ENCODE measurements around the gene CPN1.
A peak's percentile ranks its signal among the peaks of the same experiment; 100 is the strongest.
"Not testable (repeated sequence)": the region's sequence is repeated elsewhere in the genome, so short reads cannot be mapped to it uniquely, and the experiment has no call there.

CPN1 gene

DNA sequence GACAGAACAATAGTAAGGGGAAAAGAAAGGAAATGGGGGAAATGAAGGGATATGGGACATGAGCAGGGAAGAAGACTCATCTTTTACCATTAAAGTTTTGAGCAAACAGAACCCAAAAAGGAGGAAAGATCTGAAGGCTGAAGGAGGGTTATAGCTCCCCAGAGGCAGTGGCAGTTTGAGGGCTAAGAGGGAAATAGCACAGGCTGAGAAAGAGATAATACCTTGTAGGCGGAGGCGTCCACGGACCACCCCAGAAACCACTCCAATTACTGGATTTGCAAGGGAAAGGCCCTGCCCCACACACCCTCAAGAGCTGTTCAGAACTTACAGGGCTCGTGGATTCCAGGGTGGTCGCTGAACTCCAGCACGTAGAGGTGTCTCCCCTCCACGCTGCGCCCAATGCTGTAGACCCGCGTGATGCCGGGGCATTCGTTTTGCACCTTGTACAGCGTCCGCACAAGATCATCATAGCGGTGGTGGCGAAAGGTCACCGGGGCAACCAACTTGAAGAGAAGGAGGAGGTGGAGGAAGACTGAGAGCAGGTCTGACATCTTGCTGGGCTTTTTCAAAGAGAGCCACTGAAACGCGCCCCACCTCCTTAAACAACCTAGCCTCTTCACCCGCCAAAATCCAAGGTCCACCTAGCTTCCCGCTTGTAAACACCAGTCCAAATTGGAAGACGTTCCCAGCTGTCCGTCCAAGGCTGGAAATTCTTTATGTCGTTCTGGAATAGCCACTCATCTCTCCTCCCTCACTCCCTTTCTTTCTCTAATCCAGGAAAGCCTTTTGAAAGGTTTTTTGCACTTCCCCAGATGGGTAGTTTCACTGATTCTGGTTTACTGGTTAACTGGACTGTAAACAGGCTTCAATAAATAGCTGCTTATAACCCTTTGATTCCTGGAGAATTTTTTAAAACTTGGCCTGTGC, at the start of gene CPN1:
CPN1 (minus strand) TSS at position 795 of the 927 bp plus-strand sequence; CDS start at position 551, 244 bp downstream.
- DNase-seq (ENCODE audit: low spot score): no peak

DNA sequence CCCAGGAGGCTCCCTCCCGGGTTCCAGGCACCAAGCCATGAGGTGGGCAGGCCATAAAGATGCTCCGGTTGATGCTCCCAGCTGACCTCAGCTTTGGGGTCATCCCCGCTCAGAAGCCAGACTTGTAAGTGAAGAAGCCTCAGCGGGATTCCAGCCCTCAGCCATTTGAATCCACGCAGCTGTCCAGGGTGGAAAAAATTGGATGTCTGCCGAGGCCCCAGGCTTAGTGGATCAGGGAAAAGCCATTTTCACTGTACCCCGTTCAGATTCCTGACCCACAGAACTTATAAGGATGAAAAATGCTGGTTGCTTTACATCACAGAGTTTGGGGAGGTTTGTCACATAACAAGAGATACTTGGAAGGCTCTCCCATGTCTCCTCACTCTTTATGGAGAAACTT, 49.2 kb upstream of the CPN1 start:
- DNase-seq (ENCODE audit: low spot score): no peak

DNA sequence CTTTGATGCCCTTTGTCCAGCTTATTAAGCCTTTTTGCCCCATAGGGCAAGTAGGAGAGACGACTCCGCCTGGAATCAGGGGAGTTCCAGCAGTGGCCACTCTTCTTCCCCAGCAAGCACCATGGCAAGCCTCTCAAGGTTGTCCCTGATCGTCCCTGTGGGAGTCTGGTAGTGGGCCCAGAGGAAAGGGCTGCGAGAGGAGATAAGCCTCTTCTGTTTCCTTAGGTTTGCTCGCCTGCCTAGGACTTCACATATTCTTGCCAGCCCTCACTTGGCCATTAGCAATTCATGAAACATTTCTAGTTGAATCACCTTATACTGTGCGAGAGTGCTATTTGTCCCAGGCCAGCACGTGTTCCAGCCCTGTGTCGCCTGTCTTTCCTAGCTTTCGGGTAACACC, 47.8 kb upstream of the CPN1 start:
- DNase-seq (ENCODE audit: low spot score): no peak

DNA sequence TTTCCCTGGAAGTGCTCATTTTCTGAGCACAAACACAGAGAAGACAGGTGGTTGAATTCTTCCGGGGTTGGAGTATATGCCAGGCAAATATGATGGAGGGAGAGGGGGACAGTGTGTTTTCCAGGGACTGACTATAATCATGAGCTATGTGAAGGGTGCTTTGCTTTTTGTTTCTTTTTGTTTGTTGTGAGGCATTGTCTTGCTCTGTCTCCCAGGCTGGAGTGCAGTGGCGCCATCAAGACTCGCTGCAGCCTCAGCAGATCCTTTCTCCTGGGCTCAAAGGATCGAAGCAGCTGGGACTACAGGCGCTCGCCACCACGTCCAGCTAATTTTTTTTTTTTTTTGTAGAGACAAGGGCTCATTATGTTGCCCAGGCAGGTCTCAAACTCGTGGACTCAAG, 47.3 kb upstream of the CPN1 start:
- DNase-seq (ENCODE audit: low spot score): no peak

DNA sequence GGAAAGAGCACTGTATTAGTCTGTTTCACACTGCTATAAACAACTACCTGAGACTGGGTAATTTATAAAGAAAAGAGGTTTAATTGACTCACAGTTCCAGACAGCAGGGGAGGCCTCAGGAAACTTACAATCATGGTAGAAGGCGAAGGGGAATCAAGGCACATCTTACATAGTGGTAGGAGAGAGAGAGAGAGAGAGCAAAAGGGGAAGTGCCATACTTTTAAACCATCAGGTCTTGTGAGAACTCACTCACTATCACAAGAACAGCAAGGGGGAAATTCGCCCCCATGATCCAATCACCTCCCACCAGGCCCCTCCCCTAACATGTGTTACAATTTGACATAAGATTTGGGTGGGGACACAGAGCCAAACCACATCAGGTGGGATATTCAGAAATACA, 43.7 kb upstream of the CPN1 start:
- not testable (repeated sequence) for DNase-seq (ENCODE audit: low spot score)

DNA sequence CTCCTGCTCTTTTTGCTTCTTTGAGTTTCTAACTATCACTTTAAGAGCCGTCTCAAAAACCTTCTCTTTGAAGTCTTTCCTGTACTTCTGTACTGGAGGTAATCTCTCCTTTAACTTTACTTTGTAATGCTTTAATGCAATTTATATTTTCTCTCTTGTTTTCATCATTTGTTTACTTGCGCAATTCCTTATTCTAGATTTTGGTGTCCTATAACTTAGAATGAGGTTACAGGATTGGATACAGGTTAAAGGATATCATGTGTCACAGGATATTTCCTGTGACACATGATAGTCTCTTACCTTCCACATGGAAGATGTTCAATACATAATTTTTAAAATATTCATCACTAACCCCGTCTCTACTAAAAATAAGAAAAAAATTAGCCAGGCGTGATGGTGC, 42.4 kb upstream of the CPN1 start:
- no peak for DNase-seq (ENCODE audit: low spot score)

DNA sequence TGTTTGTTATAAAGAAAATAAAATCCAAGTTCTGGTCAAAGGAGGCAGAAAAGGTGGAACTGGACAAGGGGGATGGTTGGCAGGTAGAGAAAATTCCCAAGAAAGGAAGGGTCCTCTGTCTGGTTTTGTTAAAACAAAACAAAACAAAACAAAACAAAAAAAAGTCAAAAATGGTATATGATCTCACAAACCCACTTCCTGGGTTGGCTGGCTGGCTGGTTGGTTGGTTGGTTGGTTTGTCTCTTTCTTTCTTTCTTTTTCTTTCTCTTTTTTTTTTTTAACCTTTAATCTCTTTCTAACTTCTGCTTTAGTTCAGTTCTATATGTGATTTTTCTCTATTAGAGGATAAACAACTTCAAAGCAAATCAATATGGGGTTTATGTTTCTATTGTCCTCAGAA, 41.1 kb upstream of the CPN1 start:
- no peak for DNase-seq (ENCODE audit: low spot score)

DNA sequence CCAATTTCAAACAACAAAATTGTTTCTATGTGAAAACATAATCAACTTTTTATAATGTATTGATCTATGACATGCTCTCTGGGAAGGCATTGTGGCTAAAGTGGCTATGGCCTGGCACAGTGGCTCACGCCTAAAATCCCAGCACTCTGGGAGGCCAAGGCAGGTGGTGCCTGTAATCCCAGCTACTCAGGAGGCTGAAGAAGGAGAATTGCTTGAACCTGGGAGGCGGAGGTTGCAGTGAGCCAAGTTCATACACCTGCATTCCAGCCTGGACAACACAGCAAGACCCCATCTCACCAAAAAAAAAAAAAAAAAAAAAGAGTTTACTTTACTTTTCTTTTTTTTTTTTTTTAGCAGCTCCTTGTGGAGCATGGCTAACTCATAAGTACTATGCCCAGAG, 38.9 kb upstream of the CPN1 start:
- no peak for DNase-seq (ENCODE audit: low spot score)

DNA sequence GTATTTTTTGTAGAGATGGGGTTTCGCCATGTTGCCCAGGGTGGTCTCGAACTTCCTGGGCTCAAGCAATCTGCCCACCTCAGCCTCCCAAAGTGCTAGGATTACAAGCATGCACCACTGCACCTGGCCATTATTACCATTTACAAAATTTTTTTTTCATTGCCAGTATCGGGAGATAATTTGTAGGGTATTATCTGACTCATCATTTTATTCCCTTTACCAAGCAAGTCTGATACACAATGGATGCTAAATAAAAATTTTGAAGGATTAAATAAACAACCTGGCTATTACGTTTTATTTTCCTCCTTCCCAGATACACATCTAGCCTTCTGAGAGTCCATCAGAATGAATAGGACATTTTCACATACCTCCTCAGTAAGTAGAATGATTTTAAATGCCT, 38.1 kb upstream of the CPN1 start:
- no peak for DNase-seq (ENCODE audit: low spot score)

DNA sequence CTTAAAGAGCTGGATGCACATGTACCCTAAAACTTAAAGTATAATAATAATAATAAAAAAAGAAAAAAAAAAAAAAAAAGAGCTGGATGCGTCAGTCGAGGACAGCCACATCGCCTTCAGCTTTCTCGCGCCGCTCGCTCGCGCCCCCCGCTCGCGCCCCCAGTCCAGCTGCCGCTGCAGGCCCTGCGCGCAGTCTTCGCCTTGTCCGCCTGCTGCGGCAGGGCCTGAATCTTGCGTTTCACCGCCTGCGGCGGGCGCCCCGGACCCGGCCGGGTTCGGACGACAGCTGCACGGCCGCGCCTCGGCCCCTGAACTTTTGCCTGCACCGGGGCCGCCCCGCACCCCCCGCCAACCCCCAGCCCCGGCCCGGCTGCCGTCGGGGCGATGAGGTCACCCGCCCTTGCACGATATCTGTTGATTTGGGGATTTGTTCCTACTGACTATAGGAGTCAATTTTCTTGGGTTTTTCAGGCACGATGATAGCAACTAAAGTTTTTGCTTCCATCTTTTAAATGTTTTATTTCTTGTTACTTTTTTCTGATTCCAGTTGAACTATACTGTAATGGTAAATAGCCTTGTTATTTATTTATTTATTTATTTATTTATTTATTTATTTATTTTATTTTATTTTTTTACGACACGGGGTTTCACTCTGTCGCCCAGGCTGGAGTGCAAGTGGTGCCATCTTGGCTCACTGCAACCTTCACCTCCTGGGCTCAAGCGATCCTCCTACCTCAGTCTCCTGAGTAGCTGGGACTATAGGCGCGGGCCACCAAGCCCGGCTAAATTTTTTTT, 33.5 kb upstream of the CPN1 start:
- DNase-seq (ENCODE audit: low spot score): no peak

DNA sequence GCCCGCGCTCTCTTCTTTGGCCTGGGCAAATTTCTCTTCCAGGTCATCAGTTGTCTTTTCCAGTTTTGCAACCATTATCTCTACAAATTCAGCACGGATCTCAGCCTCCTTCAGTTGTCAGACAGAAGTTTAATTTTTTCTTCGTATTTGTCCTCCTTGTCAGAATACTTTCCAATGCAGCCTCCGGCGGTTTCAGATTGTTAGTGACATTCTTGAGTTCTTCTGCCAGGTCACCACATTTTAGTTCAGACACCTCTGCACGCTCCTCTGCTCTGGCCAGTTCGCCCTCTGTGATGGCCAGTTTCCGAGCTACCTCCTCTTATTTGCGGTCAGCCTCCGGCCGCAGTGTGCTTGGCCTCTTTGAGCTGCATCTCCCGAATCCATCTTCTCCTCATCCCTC, 32.8 kb upstream of the CPN1 start:
- no peak for DNase-seq (ENCODE audit: low spot score)

DNA sequence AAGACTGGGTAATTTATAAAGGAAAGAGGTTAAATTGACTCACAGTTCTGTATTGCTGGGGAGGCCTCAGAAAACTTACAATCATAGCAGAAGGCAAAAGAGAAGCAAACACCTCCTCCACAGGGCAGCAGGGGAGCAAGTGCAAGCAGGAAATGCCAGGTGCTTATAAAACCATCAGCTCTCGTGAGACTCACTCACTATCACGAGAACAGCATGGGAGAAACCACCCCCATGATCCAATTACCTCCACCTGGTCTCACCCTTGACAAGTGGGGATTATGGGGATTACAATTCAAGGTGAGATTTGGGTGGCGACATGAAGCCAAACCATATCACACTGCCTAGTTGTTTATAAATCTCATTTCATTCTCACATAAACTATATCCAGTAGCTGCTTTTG, 28.0 kb upstream of the CPN1 start:
- DNase-seq (ENCODE audit: low spot score): no peak

DNA sequence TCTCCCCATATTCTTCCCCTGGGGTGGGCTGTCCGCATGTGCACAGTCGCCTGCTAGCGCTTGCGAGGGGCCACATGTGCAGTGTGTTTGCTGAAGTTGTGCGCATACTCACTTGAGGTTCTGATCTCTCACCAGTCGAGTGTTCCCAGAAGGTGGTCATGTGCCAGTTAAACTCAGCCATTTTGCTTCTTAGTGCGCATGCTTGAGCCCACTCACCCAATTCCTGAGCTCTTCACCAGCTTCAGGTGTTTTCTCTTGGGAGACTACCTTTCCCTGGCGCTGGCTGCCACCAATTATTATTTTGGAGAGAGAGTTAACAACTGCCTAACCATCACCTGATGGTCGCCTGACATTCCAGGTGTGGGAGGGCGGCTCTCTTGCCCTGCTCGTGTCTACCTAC, 25.2 kb upstream of the CPN1 start:
- DNase-seq (ENCODE audit: low spot score): no peak

DNA sequence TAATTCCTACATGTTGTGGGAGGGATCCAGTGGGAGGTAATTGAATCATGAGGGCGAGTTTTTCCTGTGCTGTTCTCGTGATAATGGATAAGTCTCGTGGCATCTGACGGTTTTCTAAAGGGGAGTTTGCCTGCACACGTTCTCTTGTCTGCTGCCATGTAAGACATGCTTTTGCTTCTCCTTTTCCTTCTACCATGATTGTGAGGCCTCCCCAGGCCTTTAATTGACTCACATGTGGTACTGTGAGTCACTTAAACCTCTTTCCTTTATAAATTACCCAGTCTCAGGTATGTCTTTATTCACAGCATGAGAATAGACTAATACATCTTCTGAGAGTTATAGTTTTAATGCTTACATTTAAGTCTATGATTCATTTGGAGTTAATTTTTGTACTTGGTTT, 22.6 kb upstream of the CPN1 start:
- no peak for DNase-seq (ENCODE audit: low spot score)

DNA sequence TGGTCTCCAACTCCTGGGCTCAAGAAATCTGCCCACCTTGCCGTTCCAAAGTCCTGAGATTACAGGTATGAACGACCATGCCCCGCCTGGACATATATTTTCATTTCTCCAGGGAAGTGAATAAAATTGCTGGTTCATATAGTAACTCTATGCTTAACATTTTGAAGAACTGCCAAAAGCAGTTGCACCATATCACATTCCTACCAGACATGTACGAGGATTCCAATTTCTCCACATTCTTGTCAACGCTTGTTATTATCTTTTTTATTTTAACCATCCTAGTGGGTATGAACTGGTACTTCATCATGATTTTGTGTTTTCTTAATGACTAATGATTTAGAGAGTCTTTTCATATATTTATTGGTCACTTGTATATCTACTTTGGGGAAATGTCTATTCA, 21.9 kb upstream of the CPN1 start:
- DNase-seq (ENCODE audit: low spot score): no peak

DNA sequence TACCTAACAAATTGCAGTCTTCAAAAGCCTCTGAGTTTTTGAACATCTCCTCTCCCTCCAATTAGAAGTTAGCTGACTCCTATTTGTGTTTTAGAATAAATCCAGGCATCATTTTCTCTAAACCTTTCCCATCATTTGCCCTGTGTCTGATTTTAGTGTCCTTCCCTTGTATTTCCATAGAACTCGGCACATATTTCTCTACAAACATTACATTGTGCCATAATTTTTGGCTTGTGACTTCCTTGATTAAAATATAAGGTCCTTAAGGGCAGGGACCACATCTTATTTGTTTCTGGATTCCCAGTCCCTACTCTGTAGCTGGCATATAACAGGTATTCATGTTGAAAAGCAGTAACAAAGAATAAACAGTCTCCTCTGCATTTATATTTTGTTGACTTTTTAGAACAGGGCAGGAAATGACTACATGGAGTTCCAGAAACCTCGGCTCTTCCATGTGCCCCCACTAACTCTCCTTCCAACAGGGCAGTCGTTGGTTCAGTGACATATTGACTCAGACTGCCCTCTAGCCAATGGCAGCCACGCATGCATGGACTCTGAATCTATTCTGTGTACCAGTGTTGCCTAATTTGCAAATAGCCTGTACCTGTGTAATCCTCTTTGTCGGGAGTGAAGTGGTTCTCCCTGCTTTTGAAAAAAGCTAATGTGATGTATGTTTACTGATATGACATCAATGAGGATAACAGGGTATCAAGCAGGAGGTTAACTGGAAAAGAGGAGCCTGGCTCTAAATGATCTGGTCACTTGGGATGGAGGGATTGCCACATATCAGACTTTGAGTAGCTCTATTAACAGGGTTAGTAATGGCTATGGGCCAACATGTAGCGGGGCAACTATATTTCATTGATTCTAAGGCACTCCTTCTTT, 19.8 kb upstream of the CPN1 start:
- peak; percentile 4 for DNase-seq (ENCODE audit: low spot score)

DNA sequence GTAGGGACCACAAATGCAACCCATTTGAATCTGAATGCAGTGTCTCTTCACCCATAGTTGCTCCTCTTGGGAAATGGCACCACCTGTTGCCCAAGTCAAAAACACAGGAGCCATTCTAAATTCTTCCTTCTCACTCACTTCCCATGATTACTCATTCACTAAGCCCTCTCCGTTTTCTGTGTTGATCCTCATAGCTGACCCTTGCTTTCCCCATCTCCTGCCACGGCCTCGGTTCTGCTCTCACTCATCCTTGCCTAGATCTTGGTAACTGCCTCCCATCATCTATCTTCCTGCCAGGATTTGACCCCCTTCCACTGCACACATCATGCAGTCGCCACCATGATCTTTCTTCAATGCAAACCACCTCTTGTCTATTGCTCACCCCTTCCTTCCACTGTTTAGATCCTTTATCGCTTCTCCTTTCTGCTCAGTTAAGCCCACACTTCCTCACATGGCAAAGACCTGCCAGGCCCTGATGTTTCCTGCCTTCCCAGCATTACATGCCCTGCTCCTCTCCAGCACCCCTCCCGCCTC, 19.0 kb upstream of the CPN1 start:
- DNase-seq (ENCODE audit: low spot score): peak; percentile 61

DNA sequence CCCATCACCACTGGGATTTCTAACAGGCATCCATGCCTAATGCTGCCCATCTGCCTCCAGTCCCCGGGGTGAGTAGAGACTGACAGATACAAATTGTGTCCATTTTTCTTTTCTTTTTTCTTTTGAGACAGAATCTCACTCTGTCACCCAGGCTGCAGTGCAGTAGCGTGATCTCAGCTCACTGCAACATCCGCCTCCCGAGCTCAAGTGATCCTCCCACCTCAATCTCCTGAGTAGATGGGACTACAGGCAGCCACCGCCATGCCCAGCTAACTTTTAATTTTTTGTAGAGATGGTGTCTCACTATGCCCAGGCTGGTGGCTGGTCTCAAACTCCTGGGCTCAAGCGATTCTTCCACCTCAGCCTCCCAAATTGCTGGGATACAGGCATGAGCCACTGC, 7.6 kb upstream of the CPN1 start:
- DNase-seq (ENCODE audit: low spot score): no peak

DNA sequence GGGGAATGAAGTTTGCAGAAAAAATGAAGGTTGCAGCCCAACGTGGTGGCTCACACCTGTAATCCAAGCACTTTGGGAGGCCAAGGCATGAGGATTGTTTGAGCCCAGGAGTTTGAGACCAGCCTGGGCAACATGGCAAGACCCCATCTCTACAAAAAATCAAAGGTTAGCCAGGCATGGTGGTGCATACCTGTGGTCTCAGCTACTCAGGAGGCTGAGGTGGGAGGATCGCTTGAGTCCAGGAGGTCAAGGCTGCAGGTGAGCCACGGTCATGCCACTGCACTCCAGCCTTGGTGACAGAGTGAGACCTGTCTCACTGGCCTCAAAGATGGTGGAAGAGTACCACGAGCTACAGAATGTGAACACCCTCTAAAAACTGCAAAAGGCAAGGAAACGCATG, 5.0 kb upstream of the CPN1 start:
- DNase-seq (ENCODE audit: low spot score): not testable (repeated sequence)

DNA sequence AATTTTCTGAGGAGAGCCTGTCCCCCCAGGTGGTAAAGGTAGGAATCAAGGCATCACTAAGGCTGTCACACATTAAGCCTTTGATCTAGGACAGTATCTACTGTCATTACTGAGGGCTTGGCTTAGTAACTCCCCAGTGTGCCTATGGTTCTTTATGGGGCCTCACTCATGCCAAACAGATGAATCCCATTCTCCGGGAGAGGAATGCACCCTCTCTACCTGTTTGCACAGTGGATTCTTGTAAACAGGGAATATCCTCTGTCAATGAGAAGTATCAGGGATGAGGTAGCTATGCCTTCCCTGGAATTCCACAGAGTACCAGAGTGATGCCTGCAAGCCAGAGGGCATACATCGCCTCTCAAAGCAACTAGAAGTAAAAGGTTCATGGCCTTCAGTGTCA, 3.9 kb upstream of the CPN1 start:
- DNase-seq (ENCODE audit: low spot score): no peak

DNA sequence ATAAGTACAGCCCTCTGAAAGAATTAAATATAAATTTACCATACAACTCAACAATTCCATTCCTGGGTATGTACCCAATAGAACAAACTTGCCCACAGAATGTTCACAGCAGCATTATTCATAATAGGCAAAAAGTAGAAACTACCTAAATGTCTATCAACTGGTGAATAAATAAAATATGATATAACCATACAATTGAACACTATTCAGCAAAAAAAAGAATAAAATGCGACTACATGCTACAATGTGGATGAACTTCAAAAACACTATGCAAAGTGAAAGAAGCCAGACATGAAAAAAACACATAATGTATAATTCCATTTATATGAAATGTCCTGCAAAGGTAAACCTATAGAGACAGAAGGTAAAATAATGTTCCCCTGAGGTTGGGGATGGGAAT, 2.0 kb upstream of the CPN1 start:
- no peak for DNase-seq (ENCODE audit: low spot score)

DNA sequence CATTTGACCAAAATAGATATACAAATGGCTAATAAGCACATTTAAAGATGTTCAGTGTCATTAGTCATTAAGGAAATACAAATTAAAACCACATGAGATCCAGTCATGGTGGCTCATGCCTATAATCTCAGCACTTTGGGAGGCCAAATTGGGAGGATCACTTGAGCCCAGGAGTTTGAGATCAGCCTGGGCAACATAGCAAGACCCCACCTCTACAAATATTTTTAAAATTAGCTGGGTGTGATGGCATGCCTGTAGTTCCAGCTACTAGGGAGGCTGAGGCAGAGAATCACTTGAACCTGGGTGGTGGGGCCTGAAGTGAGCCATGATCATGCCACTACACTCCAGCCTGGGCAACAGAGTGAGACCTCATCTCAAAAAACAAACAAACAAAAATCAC, 607 bp upstream of the CPN1 start:
- DNase-seq (ENCODE audit: low spot score): not testable (repeated sequence)

Data from COLO829 (cell line).